HUES6 (cell line): ENCODE data around the gene PSMF1.
"Not testable (repeated sequence)": the region's sequence is repeated elsewhere in the genome, so short reads cannot be mapped to it uniquely, and the experiment has no call there.

ENCODE experiments used
- H3K27ac ChIP-seq: 2 replicates; pipeline ENCODE4 v1.7.0; 2013; ENCODE audit warnings: low read depth, mild to moderate bottlenecking, low read length, inconsistent platforms
- H3K27me3 ChIP-seq: 2 replicates; pipeline ENCODE4 v1.6.1; 2013; ENCODE audit warnings: low read length; ENCODE audit not compliant: control insufficient read depth, insufficient read depth
- H3K36me3 ChIP-seq: 2 replicates; pipeline ENCODE4 v1.6.1; 2013; ENCODE audit warnings: low read length; ENCODE audit not compliant: control insufficient read depth, insufficient read depth
- H3K4me1 ChIP-seq: 2 replicates; pipeline ENCODE4 v1.6.1; 2013; ENCODE audit warnings: low read length; ENCODE audit not compliant: control insufficient read depth, insufficient read depth
- H3K4me3 ChIP-seq: 2 replicates; pipeline ENCODE4 v1.5.1; 2013; ENCODE audit warnings: low read depth, low read length
- H3K9ac ChIP-seq: one replicate; pipeline ENCODE4 v1.6.1; 2013; ENCODE audit warnings: mild to moderate bottlenecking, low read length
- H3K9me3 ChIP-seq: 2 replicates; pipeline ENCODE4 v1.6.1; 2013; ENCODE audit warnings: low read depth, low read length; ENCODE audit not compliant: control insufficient read depth, insufficient read depth

PSMF1 gene

GRCh38 chr20:1214838-1215261 is 96.4 kb downstream of the PSMF1 start:
- Histone ChIP-seq H3K4me1 (peaks cover 19% of the 10 kb centered on the region), H3K9ac (no peak overlapping the region), H3K27me3 (peaks cover 8% of the 10 kb centered on the region; the same call in 1 of the 2 replicates), H3K27ac (no peak overlapping the region), H3K9me3 (0 out of 2 replicates have a peak, but pooled peaks cover 4% of the 10 kb centered on the region), H3K36me3 (no peaks in the 10 kb centered on the region), H3K4me3 (no peak overlapping the region)

GRCh38 chr20:1215386-1216170 is 97.2 kb downstream of the PSMF1 start:
- Histone ChIP-seq H3K36me3 (no peaks in the 10 kb centered on the region), H3K9ac (no peak overlapping the region), H3K27ac (no peak overlapping the region), H3K4me1 (peaks cover 19% of the 10 kb centered on the region), H3K4me3 (no peak overlapping the region), H3K27me3 (peaks cover 8% of the 10 kb centered on the region; the same call in 1 of the 2 replicates), H3K9me3 (0 out of 2 replicates have a peak, but pooled peaks cover 4% of the 10 kb centered on the region)

GRCh38 chr20:1216527-1217427 is 98.4 kb downstream of the PSMF1 start:
- not testable (repeated sequence) for H3K27ac ChIP-seq, H3K27me3 ChIP-seq, H3K9ac ChIP-seq, H3K4me3 ChIP-seq, H3K9me3 ChIP-seq, H3K36me3 ChIP-seq
- H3K4me1 ChIP-seq = peaks cover 19% of the 10 kb centered on the region
